HG02610 (cell line): Measurements from ENCODE around the gene UGT1A8.
"Not testable (repeated sequence)": the region's sequence is repeated elsewhere in the genome, so short reads cannot be mapped to it uniquely, and the experiment has no call there.

Experiments used
- ATAC-seq: cut with Tn5 transposase; IDR thresholded peaks from one replicate; pipeline ENCODE4 v1.9.1; 2021; ENCODE audit warnings: mild to moderate bottlenecking, moderate library complexity; ENCODE audit not compliant: unreplicated experiment

Gene UGT1A8

GRCh38 chr2:233711312-233712008 lies 94.0 kb downstream of the UGT1A8 start:
- ATAC-seq: no peak

DNA sequence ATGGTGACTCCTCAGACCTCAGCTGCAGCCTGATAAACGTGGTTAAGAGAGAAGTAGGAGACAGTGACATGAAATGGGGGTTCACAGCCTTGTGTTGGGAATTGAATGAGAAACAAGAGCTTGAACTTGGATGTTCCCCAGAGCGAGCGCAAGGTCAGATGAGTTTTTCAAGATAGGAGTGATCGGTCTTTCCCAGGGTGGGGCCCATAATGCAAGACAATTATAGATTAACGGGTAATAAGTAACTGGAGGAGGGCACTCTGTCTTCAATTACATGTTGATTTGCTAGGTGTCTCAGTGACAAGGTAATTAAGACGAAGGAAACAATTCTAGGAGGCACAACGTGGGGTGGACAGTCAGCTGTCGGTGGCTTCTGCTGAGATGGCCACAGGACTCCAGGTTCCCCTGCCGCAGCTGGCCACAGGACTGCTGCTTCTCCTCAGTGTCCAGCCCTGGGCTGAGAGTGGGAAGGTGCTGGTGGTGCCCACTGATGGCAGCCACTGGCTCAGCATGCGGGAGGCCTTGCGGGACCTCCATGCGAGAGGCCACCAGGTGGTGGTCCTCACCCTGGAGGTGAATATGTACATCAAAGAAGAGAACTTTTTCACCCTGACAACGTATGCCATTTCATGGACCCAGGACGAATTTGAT lies 95.3 kb downstream of the UGT1A8 start, which contains the start of gene UGT1A5:
Gene UGT1A5 (plus strand): TSS at position 297 of the 651 bp plus-strand sequence. CDS start 85 bp downstream, at position 382.
- no peak for ATAC-seq

DNA sequence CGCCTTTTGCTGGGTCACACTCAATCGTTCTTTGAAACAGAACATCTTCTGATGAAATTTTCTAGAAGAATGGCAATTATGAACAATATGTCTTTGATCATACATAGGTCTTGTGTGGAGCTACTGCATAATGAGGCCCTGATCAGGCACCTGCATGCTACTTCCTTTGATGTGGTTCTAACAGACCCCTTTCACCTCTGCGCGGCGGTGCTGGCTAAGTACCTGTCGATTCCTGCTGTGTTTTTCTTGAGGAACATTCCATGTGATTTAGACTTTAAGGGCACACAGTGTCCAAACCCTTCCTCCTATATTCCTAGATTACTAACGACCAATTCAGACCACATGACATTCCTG lies 95.8 kb downstream of the UGT1A8 start:
- no peak for ATAC-seq

GRCh38 chr2:233714121-233714520 lies 96.7 kb downstream of the UGT1A8 start:
- no peak for ATAC-seq

DNA sequence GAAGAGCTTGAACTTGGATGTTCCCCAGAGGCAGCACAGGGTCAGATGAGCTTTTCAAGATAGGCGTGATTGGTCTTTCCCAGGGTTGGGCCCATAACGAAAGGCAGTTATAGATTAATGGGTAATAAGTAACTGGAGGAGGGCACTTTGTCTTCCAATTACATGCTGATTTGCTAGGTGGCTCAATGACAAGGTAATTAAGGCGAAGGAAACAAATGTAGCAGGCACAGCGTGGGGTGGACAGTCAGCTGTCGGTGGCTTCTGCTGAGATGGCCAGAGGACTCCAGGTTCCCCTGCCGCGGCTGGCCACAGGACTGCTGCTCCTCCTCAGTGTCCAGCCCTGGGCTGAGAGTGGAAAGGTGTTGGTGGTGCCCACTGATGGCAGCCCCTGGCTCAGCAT lies 101.1 kb downstream of the UGT1A8 start, which contains the start of gene UGT1A4:
Gene UGT1A4 (plus strand): TSS at position 185 of the 400 bp plus-strand sequence. CDS start 85 bp downstream, at position 270.
- no peak for ATAC-seq

- no peak for ATAC-seq
Observed at GRCh38 chr2:233728723-233729301, 111.4 kb downstream of the UGT1A8 start, which contains the start of gene UGT1A3. UGT1A3 (plus strand) TSS chr2:233729042; CDS start chr2:233729127, 85 bp downstream.

- ATAC-seq: not testable (repeated sequence)
Observed at GRCh38 chr2:233736868-233737653, 119.6 kb downstream of the UGT1A8 start.

GRCh38 chr2:233740870-233741269 lies 123.4 kb downstream of the UGT1A8 start:
- ATAC-seq: no peak

DNA sequence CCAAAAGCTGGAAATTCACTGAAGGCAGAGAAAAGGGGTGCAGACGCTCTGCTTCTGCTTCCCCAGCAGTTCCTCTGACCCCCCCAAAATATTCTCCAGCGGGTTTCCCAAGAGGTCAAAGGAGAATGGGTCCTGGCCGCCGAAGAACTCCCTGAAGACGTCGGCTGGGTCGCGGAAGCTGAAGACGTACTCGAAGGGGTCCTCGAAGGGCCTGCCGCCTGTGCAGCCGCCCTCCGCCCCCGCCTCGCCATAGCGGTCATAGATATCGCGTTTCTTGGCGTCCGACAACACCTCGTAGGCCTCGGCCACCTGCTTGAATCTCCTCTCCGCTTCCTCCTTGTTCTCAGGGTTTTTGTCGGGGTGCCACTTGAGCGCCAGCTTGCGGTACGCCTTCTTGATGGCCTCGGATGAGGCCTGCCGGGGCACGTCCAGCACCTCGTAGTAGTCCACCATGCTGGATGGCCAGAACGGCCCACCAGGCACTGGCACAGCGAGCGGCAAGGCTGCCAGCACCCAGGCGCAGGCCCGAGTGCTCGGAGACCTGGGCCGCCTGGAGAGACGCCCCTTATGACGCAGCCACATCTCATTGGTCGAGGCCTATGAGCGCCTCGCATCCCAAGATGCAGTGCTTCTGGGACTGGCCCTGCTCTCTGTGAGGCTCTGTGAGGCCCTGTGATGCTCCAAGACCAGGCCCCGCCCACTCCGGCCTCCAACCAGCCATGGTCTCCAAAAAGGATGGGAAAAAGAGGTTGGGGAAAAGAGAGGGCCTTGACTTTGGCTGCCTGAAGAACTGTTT lies 126.2 kb downstream of the UGT1A8 start:
- no peak for ATAC-seq

DNA sequence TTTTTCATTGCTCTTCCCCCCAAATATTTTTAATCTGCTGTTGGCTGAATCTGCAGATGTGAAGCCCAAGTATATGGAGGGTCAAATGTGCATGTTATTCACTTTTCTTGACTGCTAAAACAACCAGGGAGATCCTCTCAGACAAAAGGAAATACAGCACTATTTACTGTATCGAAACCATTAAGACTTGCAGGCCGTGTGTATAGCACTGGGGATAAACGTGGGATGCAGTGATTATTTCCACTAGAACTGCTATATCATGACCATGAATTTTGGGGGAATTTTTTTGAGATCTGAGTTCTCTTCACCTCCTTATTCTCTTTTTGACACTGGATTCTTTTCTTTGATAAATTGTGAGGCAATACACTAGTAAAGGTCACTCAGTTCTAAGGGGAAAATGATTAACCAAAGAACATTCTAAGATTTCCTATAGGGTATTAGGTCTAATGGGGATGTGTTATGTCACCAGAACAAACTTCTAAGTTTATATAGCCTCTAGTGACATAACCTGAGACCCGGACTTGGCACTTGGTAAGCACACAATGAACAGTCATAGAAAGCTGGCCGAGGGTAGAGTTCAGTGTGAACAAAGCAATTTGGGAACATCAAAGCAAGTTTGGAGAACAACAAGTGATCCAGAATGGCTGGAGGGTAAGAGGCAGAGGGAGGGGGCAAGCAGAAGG lies 127.8 kb downstream of the UGT1A8 start:
- no peak for ATAC-seq

DNA sequence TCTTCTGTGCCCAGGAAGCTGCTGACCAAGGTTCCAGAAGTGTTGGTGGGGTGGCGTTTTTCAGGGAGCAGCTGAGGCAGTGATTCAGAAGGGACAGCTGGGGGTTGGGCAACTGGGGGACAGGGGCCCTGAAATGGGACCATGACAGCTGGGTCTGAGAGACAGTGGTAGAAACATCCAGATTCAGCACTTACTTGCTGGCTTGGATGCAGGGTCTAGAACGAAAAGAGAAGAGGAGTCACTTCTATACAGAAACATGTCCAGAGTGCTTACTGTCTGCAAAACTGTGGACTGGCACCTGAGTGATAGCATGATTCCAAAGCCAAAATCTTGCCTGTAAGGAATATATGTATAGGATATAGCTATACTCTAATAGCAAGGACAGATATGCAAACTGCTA lies 128.4 kb downstream of the UGT1A8 start:
- ATAC-seq: not testable (repeated sequence)

DNA sequence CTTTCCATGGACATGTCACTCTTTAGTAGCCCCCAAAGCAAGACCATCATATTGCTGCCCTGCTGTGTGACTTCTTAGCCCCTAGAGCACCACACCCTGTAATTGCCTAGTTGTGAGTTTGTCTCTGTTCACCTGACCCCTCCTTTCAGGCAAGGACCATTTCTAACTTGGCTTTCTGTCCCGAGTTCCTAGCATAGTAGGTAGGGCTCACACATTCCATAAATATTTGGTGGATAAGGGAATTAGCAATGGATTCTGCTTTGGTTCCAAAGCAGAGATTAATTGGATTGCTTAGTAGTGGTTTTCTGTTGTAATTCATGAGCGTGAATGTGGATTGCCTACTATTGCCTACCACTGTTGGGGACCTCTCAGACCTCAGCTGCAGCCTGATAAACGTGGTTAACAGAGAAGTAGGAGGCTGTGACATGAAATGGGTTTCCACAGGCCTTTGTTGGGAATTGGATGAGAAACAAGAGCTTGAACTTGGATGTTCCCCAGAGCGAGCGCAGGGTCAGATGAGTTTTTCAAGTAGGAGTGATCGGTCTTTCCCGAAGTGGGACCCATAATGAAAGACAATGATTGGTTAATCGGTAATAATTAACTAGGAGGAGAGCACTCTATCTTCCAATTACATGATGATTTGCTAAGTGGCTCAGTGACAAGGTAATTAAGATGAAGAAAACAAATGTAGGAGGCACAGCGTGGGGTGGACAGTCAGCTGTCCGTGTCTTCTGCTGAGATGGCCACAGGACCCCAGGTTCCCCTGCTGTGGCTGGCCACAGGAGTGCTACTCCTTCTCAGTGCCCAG lies 129.2 kb downstream of the UGT1A8 start:
- no peak for ATAC-seq

DNA sequence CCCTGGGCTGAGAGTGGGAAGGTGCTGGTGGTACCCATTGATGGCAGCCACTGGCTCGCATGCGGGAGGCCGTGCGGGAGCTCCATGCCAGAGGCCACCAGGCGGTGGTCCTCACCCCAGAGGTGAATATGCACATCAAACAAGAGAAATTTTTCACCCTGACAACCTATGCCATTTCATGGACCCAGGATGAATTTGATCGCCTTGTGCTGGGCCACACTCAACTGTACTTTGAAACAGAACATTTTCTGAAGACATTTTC lies 129.8 kb downstream of the UGT1A8 start:
- no peak for ATAC-seq

DNA sequence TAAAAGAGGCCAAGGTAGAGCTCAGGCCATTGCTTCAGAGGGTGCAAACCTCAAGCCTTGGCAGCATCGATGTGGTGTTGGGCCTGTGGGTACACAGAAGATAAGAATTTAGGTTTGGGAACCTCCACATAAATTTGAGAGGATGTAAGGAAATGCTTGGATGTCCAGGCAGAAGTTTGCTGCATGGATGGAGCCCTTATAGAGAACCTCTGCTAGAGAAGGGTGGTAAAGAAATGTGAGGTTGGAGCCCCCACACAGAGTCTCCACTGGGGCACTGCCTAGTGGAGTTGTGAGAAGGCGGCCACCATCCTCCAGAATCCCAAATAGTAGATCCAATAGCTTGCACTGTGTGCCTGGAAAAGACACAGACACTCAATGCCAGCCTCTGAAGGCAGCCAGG lies 133.3 kb downstream of the UGT1A8 start:
- not testable (repeated sequence) for ATAC-seq

GRCh38 chr2:233751212-233752009 lies 134.0 kb downstream of the UGT1A8 start:
- not testable (repeated sequence) for ATAC-seq

DNA sequence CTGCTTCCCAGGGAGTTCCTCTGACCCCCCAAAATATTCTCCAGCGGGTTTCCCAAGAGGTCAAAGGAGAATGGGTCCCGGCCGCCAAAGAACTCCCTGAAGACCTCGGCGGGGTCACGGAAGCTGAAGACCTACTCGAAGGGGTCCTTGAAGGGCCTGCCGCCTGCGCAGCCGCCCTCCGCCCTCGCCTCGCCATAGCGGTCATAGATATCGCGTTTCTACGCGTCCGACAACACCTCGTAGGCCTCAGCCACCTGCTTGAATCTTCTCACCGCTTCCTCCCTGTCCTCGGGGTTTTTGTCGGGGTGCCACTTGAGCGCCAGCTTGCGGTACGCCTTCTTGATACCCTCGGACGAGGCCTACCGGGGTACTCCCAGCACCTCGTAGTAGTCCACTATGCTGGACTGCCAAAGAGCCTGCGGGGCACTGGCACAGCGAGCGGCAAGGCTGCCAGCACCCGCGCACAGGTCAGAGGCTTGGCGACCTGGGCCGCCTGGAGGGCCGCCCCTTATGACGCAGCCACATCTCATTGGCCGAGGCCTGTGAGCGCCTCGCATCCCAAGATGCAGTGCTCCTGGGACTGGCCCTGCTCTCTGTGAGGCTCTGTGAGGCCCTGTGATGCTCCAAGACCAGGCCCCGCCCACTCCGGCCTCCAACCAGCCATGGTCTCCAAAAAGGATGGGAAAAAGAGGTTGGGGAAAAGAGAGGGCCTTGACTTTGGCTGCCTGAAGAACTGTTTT lies 137.6 kb downstream of the UGT1A8 start:
- no peak for ATAC-seq

DNA sequence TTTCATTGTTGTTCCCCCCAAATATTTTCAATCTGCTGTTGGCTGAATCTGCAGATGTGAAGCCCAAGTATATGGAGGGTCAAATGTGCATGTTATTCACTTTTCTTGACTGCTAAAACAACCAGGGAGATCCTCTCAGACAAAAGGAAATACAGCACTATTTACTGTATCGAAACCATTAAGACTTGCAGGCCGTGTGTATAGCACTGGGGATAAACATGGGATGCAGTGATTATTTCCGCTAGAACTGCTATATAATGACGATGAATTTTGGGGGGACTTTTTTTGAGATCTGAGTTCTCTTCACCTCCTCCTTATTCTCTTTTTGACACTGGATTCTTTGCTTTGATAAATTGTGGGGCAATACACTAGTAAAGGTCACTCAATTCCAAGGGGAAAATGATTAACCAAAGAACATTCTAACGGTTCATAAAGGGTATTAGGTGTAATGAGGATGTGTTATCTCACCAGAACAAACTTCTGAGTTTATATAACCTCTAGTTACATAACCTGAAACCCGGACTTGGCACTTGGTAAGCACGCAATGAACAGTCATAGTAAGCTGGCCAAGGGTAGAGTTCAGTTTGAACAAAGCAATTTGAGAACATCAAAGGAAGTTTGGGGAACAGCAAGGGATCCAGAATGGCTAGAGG lies 139.1 kb downstream of the UGT1A8 start:
- no peak for ATAC-seq
